ENCODE data around the gene GIT2.

Gene GIT2

DNA sequence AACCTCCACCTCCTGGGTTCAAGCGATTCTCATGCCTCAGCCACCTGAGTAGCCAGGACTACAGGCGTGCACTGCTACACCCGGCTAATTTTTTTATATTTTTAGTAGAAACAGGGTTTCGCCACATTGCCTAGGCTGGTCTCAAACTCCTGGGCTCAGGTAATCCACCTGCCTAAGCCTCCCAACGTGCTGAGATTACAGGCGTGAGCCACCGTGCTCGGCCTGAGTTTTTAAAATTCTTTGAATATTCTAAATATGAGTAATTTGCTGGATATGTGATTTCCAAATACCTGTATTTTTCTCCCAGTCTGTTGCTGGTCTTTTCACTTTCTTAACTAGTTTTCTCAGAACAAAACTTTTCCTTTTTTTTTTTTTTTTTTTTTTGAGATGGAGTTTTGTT is 27.4 kb downstream of the GIT2 start:
- H3K18ac ChIP-seq (ENCODE audit: low read length), result no peak overlapping the region
- H2BK5ac ChIP-seq (ENCODE audit: low read length), result no peak overlapping the region
- DNase-seq, result no peak
- H3K79me2 ChIP-seq (ENCODE audit: control insufficient read depth, insufficient read depth, low read length), result no peaks in the 10 kb centered on the region
- no peak overlapping the region for H2BK120ac ChIP-seq (ENCODE audit: low read depth, low read length)
- no CpG with 5 or more reads among the region's 8 CpGs for WGBS (ENCODE audit: extremely low coverage, insufficient coverage, low lambda C conversion rate)
- H3K56ac ChIP-seq (ENCODE audit: low read length), result no peak overlapping the region
- H3K4me1 ChIP-seq (ENCODE audit: control insufficient read depth, low read depth, low read length), result no peaks in the 10 kb centered on the region
- no peak overlapping the region for H3K4ac ChIP-seq (ENCODE audit: low read depth, low read length)
- H3K9ac ChIP-seq (ENCODE audit: low read length), result no peak overlapping the region
- H3K79me1 ChIP-seq (ENCODE audit: low read length), result no peaks in the 10 kb centered on the region
- H3K4me2 ChIP-seq (ENCODE audit: low read length), result no peak overlapping the region
- H3K4me3 ChIP-seq (ENCODE audit: low read length), result no peak overlapping the region
- H2AK5ac ChIP-seq (ENCODE audit: low read length), result no peak overlapping the region
- no peak overlapping the region for H4K8ac ChIP-seq (ENCODE audit: low read depth, low read length)
- no peak overlapping the region for H2BK15ac ChIP-seq (replicated peaks; ENCODE audit: low read depth)
- H3K36me3 ChIP-seq (ENCODE audit: control insufficient read depth, insufficient read depth, low read length), result no peaks in the 10 kb centered on the region
- H3K23ac ChIP-seq (ENCODE audit: low read length), result no peak overlapping the region
- H3K27ac ChIP-seq (ENCODE audit: low read depth, low read length), result no peak overlapping the region
- H4K5ac ChIP-seq (ENCODE audit: low read length), result no peak overlapping the region
- no peaks in the 10 kb centered on the region for H3K27me3 ChIP-seq (ENCODE audit: insufficient read depth, low read length, poor library complexity)

- Histone ChIP-seq H3K4me3 (ENCODE audit: low read length) (no peak overlapping the region), H3K56ac (ENCODE audit: low read length) (no peak overlapping the region), H3K79me1 (ENCODE audit: low read length) (no peaks in the 10 kb centered on the region), H4K8ac (ENCODE audit: low read depth, low read length) (no peak overlapping the region), H3K23ac (ENCODE audit: low read length) (no peak overlapping the region), H2BK120ac (ENCODE audit: low read depth, low read length) (no peak overlapping the region), H3K4ac (ENCODE audit: low read depth, low read length) (no peak overlapping the region), H3K9ac (ENCODE audit: low read length) (no peak overlapping the region), H2BK15ac (replicated peaks; ENCODE audit: low read depth) (no peak overlapping the region), H2BK5ac (ENCODE audit: low read length) (no peak overlapping the region), H3K18ac (ENCODE audit: low read length) (no peak overlapping the region), H4K5ac (ENCODE audit: low read length) (no peak overlapping the region), H3K27me3 (ENCODE audit: insufficient read depth, low read length, poor library complexity) (no peaks in the 10 kb centered on the region), H3K36me3 (ENCODE audit: control insufficient read depth, insufficient read depth, low read length) (no peaks in the 10 kb centered on the region), H2AK5ac (ENCODE audit: low read length) (no peak overlapping the region), H3K27ac (ENCODE audit: low read depth, low read length) (no peak overlapping the region), H3K4me2 (ENCODE audit: low read length) (no peak overlapping the region), H3K4me1 (ENCODE audit: control insufficient read depth, low read depth, low read length) (no peaks in the 10 kb centered on the region), H3K79me2 (ENCODE audit: control insufficient read depth, insufficient read depth, low read length) (no peaks in the 10 kb centered on the region)
- no CpG with 5 or more reads among the region's 2 CpGs for WGBS (ENCODE audit: extremely low coverage, insufficient coverage, low lambda C conversion rate)
- no peak for DNase-seq
Measured at GRCh38 chr12:109968032-109968420, 28.1 kb downstream of the GIT2 start.

GRCh38 chr12:109967383-109968031 is 28.7 kb downstream of the GIT2 start:
- H3K4me2 ChIP-seq (ENCODE audit: low read length), result no peak overlapping the region
- no peaks in the 10 kb centered on the region for H3K79me2 ChIP-seq (ENCODE audit: control insufficient read depth, insufficient read depth, low read length)
- no peak overlapping the region for H3K56ac ChIP-seq (ENCODE audit: low read length)
- H2BK120ac ChIP-seq (ENCODE audit: low read depth, low read length), result no peak overlapping the region
- no peak overlapping the region for H2BK5ac ChIP-seq (ENCODE audit: low read length)
- H3K4ac ChIP-seq (ENCODE audit: low read depth, low read length), result no peak overlapping the region
- H3K27me3 ChIP-seq (ENCODE audit: insufficient read depth, low read length, poor library complexity), result no peaks in the 10 kb centered on the region
- no peak overlapping the region for H4K8ac ChIP-seq (ENCODE audit: low read depth, low read length)
- no peak overlapping the region for H3K27ac ChIP-seq (ENCODE audit: low read depth, low read length)
- H3K23ac ChIP-seq (ENCODE audit: low read length), result no peak overlapping the region
- H3K4me3 ChIP-seq (ENCODE audit: low read length), result no peak overlapping the region
- no peak overlapping the region for H3K18ac ChIP-seq (ENCODE audit: low read length)
- H2BK15ac ChIP-seq (replicated peaks; ENCODE audit: low read depth), result no peak overlapping the region
- no CpG with 5 or more reads among the region's 8 CpGs for WGBS (ENCODE audit: extremely low coverage, insufficient coverage, low lambda C conversion rate)
- H4K5ac ChIP-seq (ENCODE audit: low read length), result no peak overlapping the region
- H3K36me3 ChIP-seq (ENCODE audit: control insufficient read depth, insufficient read depth, low read length), result no peaks in the 10 kb centered on the region
- DNase-seq, result peak; percentile 19
- no peak overlapping the region for H3K9ac ChIP-seq (ENCODE audit: low read length)
- H3K4me1 ChIP-seq (ENCODE audit: control insufficient read depth, low read depth, low read length), result no peaks in the 10 kb centered on the region
- H3K79me1 ChIP-seq (ENCODE audit: low read length), result no peaks in the 10 kb centered on the region
- no peak overlapping the region for H2AK5ac ChIP-seq (ENCODE audit: low read length)

- no peak overlapping the region for H2BK120ac ChIP-seq (ENCODE audit: low read depth, low read length)
- H2BK5ac ChIP-seq (ENCODE audit: low read length), result no peak overlapping the region
- no peak overlapping the region for H3K9ac ChIP-seq (ENCODE audit: low read length)
- no peaks in the 10 kb centered on the region for H3K79me2 ChIP-seq (ENCODE audit: control insufficient read depth, insufficient read depth, low read length)
- no peaks in the 10 kb centered on the region for H3K36me3 ChIP-seq (ENCODE audit: control insufficient read depth, insufficient read depth, low read length)
- H3K79me1 ChIP-seq (ENCODE audit: low read length), result no peaks in the 10 kb centered on the region
- no peak for DNase-seq
- H3K4me1 ChIP-seq (ENCODE audit: control insufficient read depth, low read depth, low read length), result no peaks in the 10 kb centered on the region
- no peak overlapping the region for H4K8ac ChIP-seq (ENCODE audit: low read depth, low read length)
- WGBS (ENCODE audit: extremely low coverage, insufficient coverage, low lambda C conversion rate), result no CpG with 5 or more reads among the region's 4 CpGs
- H3K27me3 ChIP-seq (ENCODE audit: insufficient read depth, low read length, poor library complexity), result no peaks in the 10 kb centered on the region
- no peak overlapping the region for H4K5ac ChIP-seq (ENCODE audit: low read length)
- H3K56ac ChIP-seq (ENCODE audit: low read length), result no peak overlapping the region
- H3K18ac ChIP-seq (ENCODE audit: low read length), result no peak overlapping the region
- no peak overlapping the region for H3K4me2 ChIP-seq (ENCODE audit: low read length)
- H3K4ac ChIP-seq (ENCODE audit: low read depth, low read length), result no peak overlapping the region
- H3K4me3 ChIP-seq (ENCODE audit: low read length), result no peak overlapping the region
- no peak overlapping the region for H2AK5ac ChIP-seq (ENCODE audit: low read length)
- no peak overlapping the region for H2BK15ac ChIP-seq (replicated peaks; ENCODE audit: low read depth)
- H3K23ac ChIP-seq (ENCODE audit: low read length), result no peak overlapping the region
- H3K27ac ChIP-seq (ENCODE audit: low read depth, low read length), result no peak overlapping the region
Measured at GRCh38 chr12:109966546-109966945, 29.6 kb downstream of the GIT2 start.

GRCh38 chr12:109963743-109964429 is 32.3 kb downstream of the GIT2 start:
- no peak overlapping the region for H2BK15ac ChIP-seq (replicated peaks; ENCODE audit: low read depth)
- peaks cover 4% of the 10 kb centered on the region for H3K36me3 ChIP-seq (ENCODE audit: control insufficient read depth, insufficient read depth, low read length)

More at GRCh38 chr12:109963743-109964429, 32.3 kb downstream of the GIT2 start:
- no peaks in the 10 kb centered on the region for H3K79me2 ChIP-seq (ENCODE audit: control insufficient read depth, insufficient read depth, low read length)
- H3K9ac ChIP-seq (ENCODE audit: low read length), result no peak overlapping the region
- H3K18ac ChIP-seq (ENCODE audit: low read length), result no peak overlapping the region
- H3K4me2 ChIP-seq (ENCODE audit: low read length), result no peak overlapping the region
- no peaks in the 10 kb centered on the region for H3K79me1 ChIP-seq (ENCODE audit: low read length)
- no peak overlapping the region for H2AK5ac ChIP-seq (ENCODE audit: low read length)
- no peak overlapping the region for H2BK5ac ChIP-seq (ENCODE audit: low read length)
- WGBS (ENCODE audit: extremely low coverage, insufficient coverage, low lambda C conversion rate), result no CpG with 5 or more reads among the region's 4 CpGs
- H3K4ac ChIP-seq (ENCODE audit: low read depth, low read length), result no peak overlapping the region
- no peaks in the 10 kb centered on the region for H3K4me1 ChIP-seq (ENCODE audit: control insufficient read depth, low read depth, low read length)
- no peak overlapping the region for H3K4me3 ChIP-seq (ENCODE audit: low read length)
- H3K56ac ChIP-seq (ENCODE audit: low read length), result no peak overlapping the region
- no peak overlapping the region for H4K5ac ChIP-seq (ENCODE audit: low read length)
- no peak overlapping the region for H4K8ac ChIP-seq (ENCODE audit: low read depth, low read length)
- H3K27me3 ChIP-seq (ENCODE audit: insufficient read depth, low read length, poor library complexity), result no peaks in the 10 kb centered on the region
- H2BK120ac ChIP-seq (ENCODE audit: low read depth, low read length), result no peak overlapping the region
- H3K27ac ChIP-seq (ENCODE audit: low read depth, low read length), result no peak overlapping the region
- H3K23ac ChIP-seq (ENCODE audit: low read length), result no peak overlapping the region
- no peak for DNase-seq

Data from mesendoderm (in vitro differentiated cells).